ENCODE measurements around the gene GIPC1.

DNA sequence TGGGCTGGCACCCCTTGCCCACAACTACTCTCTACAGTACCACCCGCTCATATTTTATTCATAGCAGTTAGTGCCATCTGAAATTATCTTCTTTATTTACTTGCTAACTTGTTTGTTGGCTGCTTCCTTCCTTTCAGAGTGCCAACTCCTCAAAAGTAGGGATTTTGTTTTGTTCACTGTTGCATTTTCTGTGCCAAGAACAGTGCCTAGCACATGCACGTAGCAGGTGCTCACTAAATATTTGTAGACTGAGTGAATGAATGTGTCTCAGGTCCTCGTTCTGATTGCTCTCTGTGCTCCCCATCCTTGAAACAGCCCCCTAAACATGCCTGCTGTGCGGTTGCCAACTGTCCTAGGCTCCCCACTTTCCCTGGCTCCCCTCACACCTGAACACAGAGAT is 1.5 kb downstream of the GIPC1 start:
- TF ChIP-seq, protein P1, sequence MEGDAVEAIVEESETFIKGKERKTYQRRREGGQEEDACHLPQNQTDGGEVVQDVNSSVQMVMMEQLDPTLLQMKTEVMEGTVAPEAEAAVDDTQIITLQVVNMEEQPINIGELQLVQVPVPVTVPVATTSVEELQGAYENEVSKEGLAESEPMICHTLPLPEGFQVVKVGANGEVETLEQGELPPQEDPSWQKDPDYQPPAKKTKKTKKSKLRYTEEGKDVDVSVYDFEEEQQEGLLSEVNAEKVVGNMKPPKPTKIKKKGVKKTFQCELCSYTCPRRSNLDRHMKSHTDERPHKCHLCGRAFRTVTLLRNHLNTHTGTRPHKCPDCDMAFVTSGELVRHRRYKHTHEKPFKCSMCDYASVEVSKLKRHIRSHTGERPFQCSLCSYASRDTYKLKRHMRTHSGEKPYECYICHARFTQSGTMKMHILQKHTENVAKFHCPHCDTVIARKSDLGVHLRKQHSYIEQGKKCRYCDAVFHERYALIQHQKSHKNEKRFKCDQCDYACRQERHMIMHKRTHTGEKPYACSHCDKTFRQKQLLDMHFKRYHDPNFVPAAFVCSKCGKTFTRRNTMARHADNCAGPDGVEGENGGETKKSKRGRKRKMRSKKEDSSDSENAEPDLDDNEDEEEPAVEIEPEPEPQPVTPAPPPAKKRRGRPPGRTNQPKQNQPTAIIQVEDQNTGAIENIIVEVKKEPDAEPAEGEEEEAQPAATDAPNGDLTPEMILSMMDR (IDR thresholded peaks at IDR 0.05), result no peak
- TF ChIP-seq POLR2A (IDR thresholded peaks at IDR 0.05), result no peak

All from right lobe of liver (tissue), 4 donors.